ENCODE measurements around the gene SIDT1. TPM values are rescaled to one million over a fixed set of nuclear protein-coding genes. Genes with fewer than 3 reads are reported as not detected.

Gene SIDT1
- total RNA-seq, 1 donor from 2014 or later = 11.3 TPM

- Mint-ChIP-seq H3K4me3 (no peak overlapping the region), H3K27ac (no peak overlapping the region), H3K9me3 (no peaks in the 10 kb centered on the region), H3K4me1 (ENCODE audit: low read depth) (no peaks in the 10 kb centered on the region), H3K36me3 (ENCODE audit: low read depth) (peaks cover 11% of the 10 kb centered on the region), H3K27me3 (ENCODE audit: insufficient read depth) (no peaks in the 10 kb centered on the region)
- no peak for DNase-seq (ENCODE audit: low spot score)
- intact Hi-C loops (cut with micrococcal nuclease) = loop anchor here (1.0 kb wide), 1 partner anchor 59 kb away; no protein-coding TSS in a partner anchor
Measured at GRCh38 chr3:113552851-113553250, 20.5 kb downstream of the SIDT1 start.

GRCh38 chr3:113555138-113555537 is 22.8 kb downstream of the SIDT1 start:
- H3K4me1 Mint-ChIP-seq (ENCODE audit: low read depth) = no peaks in the 10 kb centered on the region
- no peaks in the 10 kb centered on the region for H3K27me3 Mint-ChIP-seq (ENCODE audit: insufficient read depth)
- no peaks in the 10 kb centered on the region for H3K9me3 Mint-ChIP-seq
- peaks cover 7% of the 10 kb centered on the region for H3K36me3 Mint-ChIP-seq (ENCODE audit: low read depth)
- no peak overlapping the region for H3K4me3 Mint-ChIP-seq
- DNase-seq (ENCODE audit: low spot score) = no peak
- intact Hi-C loops (cut with micrococcal nuclease) = no loop called here
- no peak overlapping the region for H3K27ac Mint-ChIP-seq

GRCh38 chr3:113556316-113556945 is 24.1 kb downstream of the SIDT1 start:
- Mint-ChIP-seq H3K36me3 (ENCODE audit: low read depth) (peaks cover 7% of the 10 kb centered on the region), H3K27me3 (ENCODE audit: insufficient read depth) (no peaks in the 10 kb centered on the region), H3K4me1 (ENCODE audit: low read depth) (peaks cover 6% of the 10 kb centered on the region), H3K9me3 (no peaks in the 10 kb centered on the region), H3K27ac (no peak overlapping the region), H3K4me3 (no peak overlapping the region)
- intact Hi-C loops (cut with micrococcal nuclease) = no loop called here
- DNase-seq (ENCODE audit: low spot score) = no peak

GRCh38 chr3:113556946-113557335 is 24.6 kb downstream of the SIDT1 start:
- peaks cover 6% of the 10 kb centered on the region for H3K4me1 Mint-ChIP-seq (ENCODE audit: low read depth)
- no peak overlapping the region for H3K27ac Mint-ChIP-seq
- no peaks in the 10 kb centered on the region for H3K27me3 Mint-ChIP-seq (ENCODE audit: insufficient read depth)
- DNase-seq (ENCODE audit: low spot score) = no peak
- peaks cover 7% of the 10 kb centered on the region for H3K36me3 Mint-ChIP-seq (ENCODE audit: low read depth)
- H3K4me3 Mint-ChIP-seq = no peak overlapping the region
- intact Hi-C loops (cut with micrococcal nuclease) = no loop called here
- H3K9me3 Mint-ChIP-seq = no peaks in the 10 kb centered on the region

- peaks cover 6% of the 10 kb centered on the region for H3K4me1 Mint-ChIP-seq (ENCODE audit: low read depth)
- no peaks in the 10 kb centered on the region for H3K27me3 Mint-ChIP-seq (ENCODE audit: insufficient read depth)
- peaks cover 7% of the 10 kb centered on the region for H3K36me3 Mint-ChIP-seq (ENCODE audit: low read depth)
- no peak overlapping the region for H3K27ac Mint-ChIP-seq
- DNase-seq (ENCODE audit: low spot score) = no peak
- H3K4me3 Mint-ChIP-seq = no peak overlapping the region
- H3K9me3 Mint-ChIP-seq = no peaks in the 10 kb centered on the region
- intact Hi-C loops (cut with micrococcal nuclease) = no loop called here
Measured at GRCh38 chr3:113557374-113557773, 25.0 kb downstream of the SIDT1 start.

GRCh38 chr3:113559009-113559408 is 26.7 kb downstream of the SIDT1 start:
- Mint-ChIP-seq H3K27ac (no peak overlapping the region), H3K36me3 (ENCODE audit: low read depth) (peaks cover 6% of the 10 kb centered on the region), H3K9me3 (no peaks in the 10 kb centered on the region), H3K4me3 (no peak overlapping the region), H3K27me3 (ENCODE audit: insufficient read depth) (no peaks in the 10 kb centered on the region), H3K4me1 (ENCODE audit: low read depth) (peaks cover 6% of the 10 kb centered on the region)
- DNase-seq (ENCODE audit: low spot score) = no peak
- intact Hi-C loops (cut with micrococcal nuclease) = no loop called here

- Mint-ChIP-seq H3K27me3 (ENCODE audit: insufficient read depth) (no peaks in the 10 kb centered on the region), H3K4me1 (ENCODE audit: low read depth) (peaks cover 11% of the 10 kb centered on the region), H3K36me3 (ENCODE audit: low read depth) (peaks cover 2% of the 10 kb centered on the region), H3K27ac (no peak overlapping the region), H3K9me3 (no peaks in the 10 kb centered on the region), H3K4me3 (no peak overlapping the region)
- intact Hi-C loops (cut with micrococcal nuclease) = no loop called here
- DNase-seq (ENCODE audit: low spot score) = no peak
Measured at GRCh38 chr3:113560271-113560670, 27.9 kb downstream of the SIDT1 start.

GRCh38 chr3:113560831-113561623 is 28.7 kb downstream of the SIDT1 start:
- peaks cover 11% of the 10 kb centered on the region for H3K4me1 Mint-ChIP-seq (ENCODE audit: low read depth)
- intact Hi-C loops (cut with micrococcal nuclease) = no loop called here
- H3K36me3 Mint-ChIP-seq (ENCODE audit: low read depth) = peaks cover 2% of the 10 kb centered on the region
- H3K9me3 Mint-ChIP-seq = no peaks in the 10 kb centered on the region
- no peak overlapping the region for H3K4me3 Mint-ChIP-seq
- H3K27me3 Mint-ChIP-seq (ENCODE audit: insufficient read depth) = no peaks in the 10 kb centered on the region
- H3K27ac Mint-ChIP-seq = no peak overlapping the region
- no peak for DNase-seq (ENCODE audit: low spot score)

GRCh38 chr3:113565555-113565954 is 33.2 kb downstream of the SIDT1 start:
- Mint-ChIP-seq H3K27ac (no peak overlapping the region), H3K27me3 (ENCODE audit: insufficient read depth) (no peaks in the 10 kb centered on the region), H3K4me3 (no peak overlapping the region), H3K9me3 (no peaks in the 10 kb centered on the region), H3K36me3 (ENCODE audit: low read depth) (peaks cover 2% of the 10 kb centered on the region), H3K4me1 (ENCODE audit: low read depth) (peaks cover 11% of the 10 kb centered on the region)
- no peak for DNase-seq (ENCODE audit: low spot score)
- intact Hi-C loops (cut with micrococcal nuclease) = no loop called here

- no peak overlapping the region for H3K4me3 Mint-ChIP-seq
- no peak for DNase-seq (ENCODE audit: low spot score)
- H3K4me1 Mint-ChIP-seq (ENCODE audit: low read depth) = no peaks in the 10 kb centered on the region
- peaks cover 2% of the 10 kb centered on the region for H3K36me3 Mint-ChIP-seq (ENCODE audit: low read depth)
- H3K9me3 Mint-ChIP-seq = no peaks in the 10 kb centered on the region
- intact Hi-C loops (cut with micrococcal nuclease) = no loop called here
- no peak overlapping the region for H3K27ac Mint-ChIP-seq
- no peaks in the 10 kb centered on the region for H3K27me3 Mint-ChIP-seq (ENCODE audit: insufficient read depth)
Measured at GRCh38 chr3:113570158-113570557, 37.8 kb downstream of the SIDT1 start.

GRCh38 chr3:113571360-113571759 is 39.0 kb downstream of the SIDT1 start:
- Mint-ChIP-seq H3K27ac (no peak overlapping the region), H3K27me3 (ENCODE audit: insufficient read depth) (no peaks in the 10 kb centered on the region), H3K36me3 (ENCODE audit: low read depth) (peaks cover 2% of the 10 kb centered on the region), H3K4me1 (ENCODE audit: low read depth) (no peaks in the 10 kb centered on the region), H3K4me3 (no peak overlapping the region), H3K9me3 (no peaks in the 10 kb centered on the region)
- intact Hi-C loops (cut with micrococcal nuclease) = no loop called here
- no peak for DNase-seq (ENCODE audit: low spot score)

- Mint-ChIP-seq H3K4me3 (no peak overlapping the region), H3K36me3 (ENCODE audit: low read depth) (peaks cover 2% of the 10 kb centered on the region), H3K9me3 (no peaks in the 10 kb centered on the region), H3K4me1 (ENCODE audit: low read depth) (peaks cover 5% of the 10 kb centered on the region), H3K27me3 (ENCODE audit: insufficient read depth) (no peaks in the 10 kb centered on the region), H3K27ac (no peak overlapping the region)
- intact Hi-C loops (cut with micrococcal nuclease) = no loop called here
- DNase-seq (ENCODE audit: low spot score) = no peak
Measured at GRCh38 chr3:113573728-113574127, 41.4 kb downstream of the SIDT1 start.

GRCh38 chr3:113574213-113574612 is 41.9 kb downstream of the SIDT1 start:
- H3K4me1 Mint-ChIP-seq (ENCODE audit: low read depth) = peaks cover 5% of the 10 kb centered on the region
- H3K4me3 Mint-ChIP-seq = no peak overlapping the region
- intact Hi-C loops (cut with micrococcal nuclease) = no loop called here
- H3K36me3 Mint-ChIP-seq (ENCODE audit: low read depth) = peaks cover 2% of the 10 kb centered on the region
- no peaks in the 10 kb centered on the region for H3K9me3 Mint-ChIP-seq
- H3K27ac Mint-ChIP-seq = no peak overlapping the region
- DNase-seq (ENCODE audit: low spot score) = no peak
- H3K27me3 Mint-ChIP-seq (ENCODE audit: insufficient read depth) = no peaks in the 10 kb centered on the region
